T-helper 2 cell treated with Interferon-gamma antibody and Interleukin-4, amounts not matched to agents 100 ng/mL and 5 ng/mL, for 36 hours (primary cell): ENCODE measurements around the gene FAM78A. TPM values are rescaled to one million over a fixed set of nuclear protein-coding genes. Genes with fewer than 3 reads are reported as not detected.
"Not testable (repeated sequence)": the region's sequence is repeated elsewhere in the genome, so short reads cannot be mapped to it uniquely, and the experiment has no call there.

Source experiments
- intact Hi-C: fragments of 100-400 bp; cut with micrococcal nuclease; formaldehyde crosslinking; loops from one replicate; pipeline ENCODE4 v1.15.1; 2023
- total RNA-seq: library from RNA; stranded (reverse); gene quantifications from 2 replicates; pipeline ENCODE4 v1.2.3, GENCODE V29; 2022

The FAM78A gene
- total RNA-seq, 1 donor from 2014 or later, result 99.3 TPM

- intact Hi-C loops, result no loop called here
Observed at GRCh38 chr9:131216806-131217205, 59.5 kb downstream of the FAM78A start.

- intact Hi-C loops, result no loop called here
Observed at GRCh38 chr9:131214876-131215275, 61.4 kb downstream of the FAM78A start.

DNA sequence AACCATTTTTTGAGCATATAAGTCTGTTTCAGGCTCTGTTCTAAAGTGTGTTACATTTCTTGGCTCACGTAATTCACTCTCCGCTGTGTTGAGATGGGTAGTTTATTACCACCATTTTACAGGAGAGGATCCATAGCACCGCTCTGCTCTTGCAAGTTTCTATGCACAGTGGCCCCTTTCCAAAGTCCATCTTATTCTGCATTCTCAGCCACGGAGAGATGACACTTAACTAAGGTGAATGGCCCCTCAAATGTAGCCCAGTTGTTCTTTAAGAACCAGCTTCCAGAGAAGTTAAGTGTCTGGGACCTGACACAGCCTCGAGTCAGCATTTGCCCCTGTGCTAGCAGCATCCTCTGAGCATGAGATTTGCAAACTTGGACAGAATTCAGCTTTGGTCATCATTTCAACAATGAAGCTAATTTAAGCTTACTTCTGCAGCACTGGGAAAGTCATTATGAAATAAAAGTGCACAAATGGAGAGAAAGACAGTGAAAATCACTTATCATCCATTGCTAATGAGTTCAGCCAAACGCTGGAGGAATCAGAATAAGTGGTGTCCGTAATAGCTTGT is 61.9 kb downstream of the FAM78A start:
- intact Hi-C loops, result no loop called here

DNA sequence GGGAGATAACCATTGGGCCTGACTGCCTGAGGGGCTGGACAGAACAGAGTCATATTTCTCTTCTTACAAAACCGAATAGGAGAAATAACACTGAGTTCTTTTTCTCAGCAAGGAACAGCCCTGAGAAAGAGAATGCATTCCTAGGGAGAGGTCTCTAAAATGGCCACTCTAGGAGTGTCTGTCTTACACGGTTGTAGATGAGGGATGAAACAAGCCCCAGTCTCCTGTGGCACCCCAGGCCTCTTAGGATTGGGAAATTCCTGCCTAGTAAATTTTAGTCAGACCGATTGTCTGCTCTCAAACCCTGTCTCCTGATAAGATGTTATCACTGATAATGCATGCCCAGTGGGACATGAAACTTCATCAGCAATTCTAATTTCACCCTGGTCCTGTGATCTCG is 64.4 kb downstream of the FAM78A start:
- intact Hi-C loops, result not testable (repeated sequence)

Other genes starting within 250 kb of the FAM78A start
- gene AIF1L, start 180.0 kb downstream of the FAM78A start, total RNA-seq, result 0.25 and 0.32 TPM in 2 replicates
- 79.7 and 80.3 TPM in 2 replicates for gene NUP214, start 150.9 kb downstream of the FAM78A start, total RNA-seq
- not detected in 2 replicates for gene PLPP7, start 13.2 kb upstream of the FAM78A start, total RNA-seq
- 181 and 190 TPM in 2 replicates for gene PRRC2B, start 117.6 kb upstream of the FAM78A start, total RNA-seq
- gene POMT1, start 226.4 kb upstream of the FAM78A start, total RNA-seq, result 34.9 and 36.5 TPM in 2 replicates